ENCODE results near the gene SUGCT.

Gene SUGCT

DNA sequence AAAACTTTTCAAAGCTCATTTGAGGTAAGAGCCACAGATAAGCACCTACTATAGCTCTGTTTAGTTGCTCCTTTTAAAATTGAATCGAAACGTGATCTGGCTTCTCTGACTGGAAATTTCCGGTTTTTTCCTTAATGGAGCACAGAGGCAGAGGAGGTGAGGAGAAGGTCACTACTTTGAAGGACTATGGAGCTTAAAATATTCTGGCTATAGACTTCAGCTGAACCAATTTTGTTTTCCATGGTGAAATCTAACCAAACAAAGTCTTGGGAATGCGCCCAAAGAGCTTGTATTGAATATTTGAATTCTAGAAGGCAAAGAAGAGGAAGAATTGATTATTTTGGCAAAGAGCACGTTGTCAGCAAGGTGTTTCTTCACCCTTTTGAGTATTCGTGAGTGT, 711.1 kb downstream of the SUGCT start:
- DNase-seq: no peak

DNA sequence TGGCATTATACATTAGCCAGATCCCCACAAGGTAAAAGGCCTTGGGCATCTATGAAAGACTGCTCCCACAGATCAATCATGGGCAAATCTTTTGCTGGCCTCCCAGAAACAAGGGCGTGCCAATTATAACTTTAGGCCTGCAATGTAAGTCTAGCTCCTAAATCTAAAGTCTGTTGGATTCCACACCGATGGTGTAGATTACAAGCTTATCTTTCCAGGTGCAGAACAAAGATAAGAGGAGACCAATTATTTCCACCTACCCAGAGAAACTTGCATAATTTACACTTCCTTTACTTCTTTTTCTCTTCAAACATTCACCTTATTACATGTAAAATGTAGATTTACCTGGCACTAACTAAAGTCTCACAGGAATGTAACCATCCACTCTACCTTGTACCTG, 713.1 kb downstream of the SUGCT start:
- DNase-seq: no peak

DNA sequence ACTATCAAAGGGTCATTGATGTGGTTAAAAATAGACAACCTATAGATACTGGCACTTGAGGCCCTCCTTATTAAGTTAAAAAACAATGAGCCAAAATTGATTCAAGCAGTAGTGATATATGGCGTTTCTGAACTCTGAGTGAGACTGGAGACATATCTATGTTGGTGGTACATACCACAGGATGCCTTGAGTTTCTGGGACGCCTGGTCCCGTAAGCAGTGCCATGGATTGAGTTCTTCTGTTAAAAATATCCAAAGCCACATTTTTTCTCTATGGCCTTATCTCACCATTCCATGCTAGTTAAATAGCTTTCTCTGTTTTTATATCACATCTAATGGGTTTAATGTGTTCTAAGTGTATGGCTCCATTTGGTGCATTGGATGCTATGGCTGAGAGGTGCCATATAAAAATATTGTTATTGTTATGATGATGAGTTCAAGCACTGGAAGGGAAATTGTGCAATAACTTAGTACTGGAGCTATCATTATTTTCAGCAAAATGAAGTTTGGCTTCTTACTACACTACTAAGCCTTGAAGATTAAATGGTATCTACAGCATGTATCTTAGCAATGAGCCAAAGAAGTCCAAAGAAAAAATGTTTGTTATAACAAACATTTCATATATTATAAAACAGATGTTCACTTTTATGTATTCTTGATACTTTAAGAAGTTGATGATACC, 713.9 kb downstream of the SUGCT start:
- DNase-seq: no peak

DNA sequence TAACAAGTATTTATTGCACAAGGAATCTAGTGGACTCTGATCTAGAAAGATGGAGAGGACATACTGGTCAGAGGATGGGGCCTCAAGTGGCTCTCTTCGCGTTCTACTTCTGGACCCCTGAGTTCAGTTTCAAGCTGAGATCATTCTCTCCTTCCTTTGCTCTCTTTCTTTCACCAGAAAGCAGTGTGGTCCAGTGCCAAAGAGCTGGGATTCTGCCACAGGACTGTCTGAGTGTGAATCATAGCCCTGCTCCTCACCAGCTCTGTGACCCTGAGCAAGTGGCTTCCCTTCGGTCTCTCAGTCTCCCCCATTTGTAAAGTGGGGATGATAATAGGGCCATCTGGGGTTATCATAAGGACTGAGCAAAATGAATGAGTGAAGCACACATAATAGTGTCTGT, 715.2 kb downstream of the SUGCT start:
- DNase-seq: no peak

DNA sequence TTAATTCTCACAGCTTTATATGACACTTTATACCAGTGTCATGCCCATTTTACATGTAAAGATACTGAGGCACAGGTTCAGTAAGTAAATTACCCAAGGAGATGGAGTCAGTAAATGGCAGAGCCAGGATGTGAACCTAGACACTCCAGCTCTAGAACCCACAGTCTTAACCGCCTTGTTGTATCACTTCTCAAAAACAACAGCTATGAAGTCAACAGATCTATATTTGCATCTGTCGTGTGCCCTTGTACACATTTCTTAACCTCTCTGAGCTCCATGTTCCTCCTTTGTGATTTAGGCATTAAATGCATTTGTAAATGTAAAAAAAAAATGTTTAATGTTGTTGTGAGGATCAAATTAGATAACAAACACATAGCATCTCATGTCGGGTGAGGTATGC, 716.2 kb downstream of the SUGCT start:
- DNase-seq: no peak

DNA sequence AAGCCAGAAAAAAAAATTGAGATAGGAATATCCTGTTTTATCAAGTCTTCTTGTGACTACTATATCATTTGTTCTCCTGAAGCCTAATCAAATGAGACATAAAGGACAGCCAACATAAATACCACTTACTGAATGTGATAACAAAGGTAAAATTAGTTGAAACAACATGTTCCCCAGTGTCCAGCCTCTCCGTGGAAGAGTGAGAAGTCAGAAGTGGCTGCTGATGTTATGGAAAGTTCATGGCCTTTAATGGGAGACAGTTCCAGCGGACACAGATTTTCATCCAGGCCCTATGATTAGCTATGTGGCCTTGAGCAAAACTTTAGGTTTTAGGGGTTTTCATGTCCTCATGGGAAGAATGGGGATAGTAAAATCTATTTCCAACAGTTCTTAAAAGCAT, 724.3 kb downstream of the SUGCT start:
- no peak for DNase-seq

DNA sequence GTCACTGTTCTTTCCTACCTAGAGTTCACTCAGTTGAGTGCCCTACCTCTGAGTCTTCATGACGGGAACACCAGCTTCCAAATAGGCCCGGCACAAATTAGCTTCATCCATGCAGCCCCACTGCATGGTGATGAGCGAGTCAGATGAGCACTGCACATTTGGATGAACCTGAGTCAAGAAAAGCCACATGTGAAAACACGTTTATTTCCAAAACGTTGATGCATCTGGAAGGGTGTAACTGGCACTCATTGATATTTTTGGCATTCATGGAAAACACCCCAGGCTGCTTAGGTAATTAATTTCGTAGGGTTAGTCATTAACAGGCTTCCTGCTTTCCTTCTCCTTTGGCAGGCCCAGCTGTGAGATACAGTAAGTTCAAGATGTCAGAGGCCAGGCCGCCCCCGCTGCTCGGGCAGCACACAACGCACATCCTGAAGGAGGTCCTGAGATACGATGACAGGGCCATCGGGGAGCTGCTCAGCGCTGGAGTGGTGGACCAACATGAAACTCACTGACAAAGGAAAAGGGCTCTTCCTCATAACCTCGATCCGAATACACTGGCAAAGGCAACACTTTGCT, 725.2 kb downstream of the SUGCT start:
- DNase-seq: no peak

DNA sequence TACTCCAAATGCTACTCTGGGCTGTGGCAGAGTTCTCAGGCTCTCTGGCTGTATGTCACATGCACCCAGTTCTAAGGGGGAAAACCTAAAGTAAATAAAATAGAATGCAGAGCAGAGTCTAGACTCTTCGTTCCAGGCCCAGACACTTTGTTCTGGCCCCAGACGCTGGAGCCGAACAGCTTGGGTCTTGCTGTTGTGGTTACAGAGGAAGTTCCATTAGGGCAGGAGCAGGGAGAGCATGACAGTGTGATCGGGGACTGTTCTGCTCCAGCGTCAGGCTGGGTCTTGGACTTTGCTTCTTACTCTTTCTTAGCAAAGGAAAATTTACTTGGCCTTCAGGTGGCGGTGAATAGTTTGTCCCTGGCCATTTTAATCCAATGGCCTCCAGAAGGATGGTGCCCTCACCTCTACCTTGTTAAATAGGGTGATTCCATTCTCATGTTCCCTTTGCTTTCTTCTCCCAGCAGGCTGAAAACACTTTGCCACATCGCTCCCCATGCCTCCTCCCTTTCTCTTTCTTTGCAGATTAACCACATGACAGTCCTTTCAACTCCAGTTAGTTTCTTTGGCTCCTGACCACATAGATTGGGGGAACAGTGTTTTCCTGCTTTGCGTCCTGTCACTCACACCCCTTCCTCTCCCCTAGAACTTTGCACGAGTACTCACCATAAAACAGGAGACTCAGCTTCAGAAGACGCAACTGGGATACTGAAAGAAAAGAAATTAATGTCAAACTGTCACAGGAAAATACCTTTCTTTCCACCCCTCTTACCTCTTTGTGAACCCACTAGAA, 730.8 kb downstream of the SUGCT start:
- DNase-seq: no peak

DNA sequence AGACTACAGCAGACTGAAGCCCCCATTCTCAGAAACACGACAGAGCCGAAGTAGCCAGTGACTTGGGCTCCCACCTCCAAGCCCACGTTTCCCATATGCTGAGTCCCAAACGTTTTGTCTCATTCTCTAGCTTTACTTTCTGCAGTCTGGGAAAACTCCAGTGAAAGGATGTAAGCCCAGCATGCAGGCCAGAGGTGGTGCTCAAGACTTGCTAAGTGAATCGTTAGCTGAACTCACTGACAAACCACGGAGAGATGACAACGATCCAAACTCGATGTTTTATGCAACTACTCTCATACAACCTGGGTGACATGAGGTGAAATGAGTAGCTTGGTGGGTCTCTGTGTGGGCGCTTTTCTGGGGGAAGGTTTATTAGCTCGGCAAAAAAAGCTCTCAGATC, 731.8 kb downstream of the SUGCT start:
- DNase-seq: no peak

DNA sequence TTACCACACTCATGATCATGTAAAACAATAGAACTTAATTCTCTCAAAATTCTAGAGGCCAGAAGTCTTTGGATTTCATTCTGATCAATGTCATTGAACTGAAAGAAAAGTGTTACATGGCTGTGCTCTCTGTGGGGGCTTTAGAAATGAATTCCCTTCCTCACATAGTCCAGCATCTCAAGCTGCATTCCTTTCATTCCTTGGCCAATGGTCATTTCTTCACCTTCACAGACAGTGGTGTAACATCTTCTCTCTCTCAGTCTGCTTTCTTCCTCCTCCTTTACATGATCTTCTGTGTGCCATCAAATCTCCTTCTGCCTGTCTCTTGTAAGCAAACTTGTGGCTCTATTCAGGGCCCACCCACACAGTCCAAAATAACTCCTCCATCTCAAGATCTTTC, 735.3 kb downstream of the SUGCT start:
- no peak for DNase-seq

DNA sequence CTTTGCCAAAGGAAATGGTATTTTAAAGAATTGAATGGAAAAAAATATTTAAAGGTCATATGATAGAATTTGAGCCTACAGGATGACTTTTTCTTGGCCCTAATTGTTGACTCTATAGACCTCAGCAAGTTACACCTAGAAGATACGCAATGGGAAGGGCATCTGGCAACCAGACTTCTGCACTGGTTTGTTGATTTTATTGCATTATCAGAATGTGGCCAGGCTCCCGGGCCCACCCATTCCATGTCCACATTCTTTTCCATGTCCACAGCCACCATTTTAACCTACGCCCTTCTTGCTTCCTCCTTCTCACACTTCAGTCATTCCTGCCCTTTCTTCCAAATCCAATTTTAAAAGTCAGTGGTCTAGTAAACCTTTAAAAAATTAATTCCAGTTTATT, 738.4 kb downstream of the SUGCT start:
- DNase-seq: no peak

DNA sequence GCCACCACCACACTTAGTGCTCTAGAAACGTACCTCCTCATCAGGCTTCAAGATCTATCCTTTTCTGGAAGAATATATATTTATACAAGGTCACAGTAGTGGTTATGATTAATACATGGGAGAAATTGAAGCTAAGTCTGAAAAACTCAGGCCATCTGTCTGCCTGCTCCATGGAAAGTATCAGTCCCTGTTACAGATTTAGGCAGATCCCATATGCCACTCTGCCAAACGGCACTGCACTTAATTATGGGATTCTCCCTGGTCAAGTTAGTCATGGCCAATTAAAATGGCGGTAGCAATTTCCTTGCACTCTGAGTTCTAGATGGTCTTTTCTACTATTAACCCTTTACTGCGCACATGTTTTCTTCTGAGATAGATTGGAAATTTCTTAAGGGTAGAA, 740.0 kb downstream of the SUGCT start:
- no peak for DNase-seq

DNA sequence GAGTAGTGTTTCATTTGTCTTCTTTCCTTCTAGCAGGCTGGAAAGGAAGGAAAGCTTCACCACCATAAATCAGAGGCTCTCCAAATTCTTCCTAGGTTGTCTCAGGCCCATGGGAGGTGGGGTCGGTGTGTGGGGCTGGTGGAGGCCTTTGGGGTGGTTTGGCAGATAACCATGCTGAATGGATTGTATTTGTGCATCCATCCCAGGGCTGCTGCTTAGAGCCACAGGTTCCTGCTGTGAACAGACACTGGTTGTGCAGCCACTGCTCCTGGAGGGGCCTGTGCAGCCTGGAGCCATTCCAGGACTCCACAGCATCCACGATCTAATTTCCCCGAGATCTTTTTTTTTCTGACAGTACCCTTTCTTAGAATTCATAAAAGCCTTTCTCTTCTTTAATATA, 741.8 kb downstream of the SUGCT start:
- no peak for DNase-seq

DNA sequence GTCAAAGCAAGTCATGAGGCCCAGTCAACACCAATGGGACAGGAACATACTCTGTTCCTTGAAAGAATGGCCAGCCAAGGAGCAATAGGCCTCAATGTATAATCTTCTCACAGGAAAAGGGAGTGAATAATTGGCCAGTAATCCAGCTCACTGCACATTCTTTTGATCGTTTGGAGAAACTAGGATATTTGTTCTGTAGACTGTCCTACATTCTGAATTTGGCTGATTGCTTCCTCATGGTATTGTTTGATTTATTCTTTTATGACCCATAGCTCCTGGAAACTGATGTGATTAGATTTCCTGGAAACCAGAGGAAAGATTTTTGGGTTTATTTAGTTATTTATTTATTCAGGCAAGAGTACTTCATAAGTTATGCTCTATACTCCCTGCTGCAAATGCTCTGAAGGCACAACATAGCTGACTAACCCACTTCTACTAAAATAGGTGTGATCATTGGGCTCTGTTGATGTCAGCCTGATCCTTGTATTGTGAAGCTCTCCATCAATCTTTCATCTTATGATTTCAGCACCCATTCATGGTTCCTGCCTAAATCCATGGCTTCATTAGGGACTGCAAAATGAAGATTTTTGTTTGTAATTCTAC, 745.2 kb downstream of the SUGCT start:
- no peak for DNase-seq

DNA sequence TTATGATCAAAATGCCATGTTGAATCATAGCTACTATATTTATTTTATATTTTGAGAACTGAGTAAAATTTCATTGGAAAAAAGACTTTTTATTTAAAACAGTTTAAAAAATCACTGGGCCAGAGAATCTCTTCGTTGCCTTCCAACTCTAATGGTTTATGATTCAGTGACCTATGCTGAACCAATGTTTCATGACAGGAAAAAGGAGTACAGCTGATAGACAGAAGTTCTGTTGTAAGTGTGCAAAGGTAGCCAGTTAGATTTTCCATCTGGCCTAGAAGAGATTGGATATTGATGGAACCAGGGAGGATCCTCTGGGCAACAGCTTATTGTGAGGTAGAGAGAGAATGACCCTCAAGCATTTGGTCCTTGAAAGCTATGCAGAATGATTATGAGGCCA, 745.8 kb downstream of the SUGCT start:
- no peak for DNase-seq

DNA sequence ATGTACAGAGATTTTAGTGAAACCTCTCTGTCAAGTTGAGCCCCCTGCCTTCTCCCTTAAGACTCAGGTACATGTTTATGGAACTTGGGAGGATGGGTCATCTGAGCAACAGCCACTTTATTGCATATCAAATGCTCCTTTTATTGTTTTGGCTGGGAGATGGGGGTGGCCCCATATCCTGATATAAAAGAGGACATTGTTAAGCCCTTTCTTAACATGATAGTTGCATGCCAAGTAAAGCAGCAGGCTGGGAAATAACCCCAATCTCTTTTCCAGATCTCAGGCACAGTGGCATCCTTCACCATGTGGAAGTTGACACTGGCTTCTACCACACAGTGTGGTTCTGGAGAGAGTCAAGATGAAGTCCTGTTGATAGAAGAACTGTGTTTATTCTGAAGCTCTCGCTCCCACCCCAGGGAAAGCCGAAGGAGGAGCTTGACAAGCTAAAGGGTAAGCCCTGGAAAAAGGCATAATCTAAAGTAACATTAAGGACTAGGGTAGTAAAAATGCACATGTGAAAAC, 746.7 kb downstream of the SUGCT start:
- DNase-seq: no peak

DNA sequence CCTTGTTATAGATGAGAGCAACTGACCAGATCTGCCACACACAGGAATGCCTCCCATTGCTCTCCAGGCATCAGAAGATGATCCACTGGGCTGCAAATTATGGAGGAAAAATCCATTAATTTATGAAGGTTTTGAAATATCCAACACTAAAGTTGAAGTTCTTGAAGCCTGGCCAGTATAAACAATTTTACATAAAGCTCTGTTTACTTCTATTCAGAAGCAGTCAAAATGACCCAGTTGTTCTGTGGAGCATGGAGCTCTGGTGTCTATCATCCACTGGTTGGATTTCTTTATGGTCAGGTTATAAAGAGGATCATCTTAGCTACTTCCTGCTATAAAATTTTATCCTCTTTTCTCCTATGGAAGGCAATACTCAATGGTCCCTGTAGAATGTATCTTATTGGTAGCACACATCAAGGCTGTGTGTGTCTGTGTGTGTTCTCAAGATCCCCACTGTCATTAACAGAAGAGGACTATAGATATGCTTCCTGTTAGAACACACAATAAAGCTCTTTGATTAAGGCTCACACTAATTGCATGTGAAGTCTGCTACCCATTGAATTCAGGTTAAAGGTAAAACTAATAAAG, 747.4 kb downstream of the SUGCT start:
- no peak for DNase-seq

DNA sequence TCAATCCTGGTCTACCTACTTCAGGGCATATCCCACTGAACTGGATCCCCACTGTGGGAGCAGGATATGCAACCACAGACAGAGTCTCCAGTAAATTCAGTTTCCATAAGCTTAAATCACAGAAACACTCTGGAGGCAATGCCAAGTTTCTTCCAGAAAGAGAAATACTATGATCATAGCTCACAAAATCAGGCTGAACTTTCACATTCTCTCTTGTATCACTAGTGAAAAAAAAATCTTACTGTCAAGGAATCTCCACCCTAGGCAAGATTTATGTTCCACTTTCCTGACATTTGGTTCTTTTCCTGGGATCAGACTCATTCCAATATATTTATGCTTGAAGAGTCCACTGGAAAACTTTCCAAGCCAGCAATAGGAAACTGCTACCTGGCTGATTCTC, 749.0 kb downstream of the SUGCT start:
- DNase-seq: no peak

DNA sequence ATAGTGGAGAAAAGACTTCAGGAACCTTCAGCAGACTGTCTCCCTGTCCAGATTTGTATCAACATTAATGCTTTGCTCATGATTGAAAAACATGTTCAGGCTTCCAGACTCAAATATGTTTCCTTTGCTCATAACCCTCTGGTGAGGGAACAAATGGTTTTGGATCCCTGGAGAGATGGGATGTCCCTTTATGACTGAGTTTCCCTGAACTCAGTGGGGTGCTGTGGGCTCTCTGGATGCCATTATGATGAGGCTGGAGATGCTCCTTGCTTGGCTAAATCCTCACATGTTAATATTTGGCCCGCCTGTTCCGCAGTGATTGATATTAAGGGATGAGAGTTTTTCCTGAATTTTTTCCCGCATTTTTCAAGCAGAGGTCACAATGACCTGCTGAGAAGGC, 749.4 kb downstream of the SUGCT start:
- DNase-seq: no peak

DNA sequence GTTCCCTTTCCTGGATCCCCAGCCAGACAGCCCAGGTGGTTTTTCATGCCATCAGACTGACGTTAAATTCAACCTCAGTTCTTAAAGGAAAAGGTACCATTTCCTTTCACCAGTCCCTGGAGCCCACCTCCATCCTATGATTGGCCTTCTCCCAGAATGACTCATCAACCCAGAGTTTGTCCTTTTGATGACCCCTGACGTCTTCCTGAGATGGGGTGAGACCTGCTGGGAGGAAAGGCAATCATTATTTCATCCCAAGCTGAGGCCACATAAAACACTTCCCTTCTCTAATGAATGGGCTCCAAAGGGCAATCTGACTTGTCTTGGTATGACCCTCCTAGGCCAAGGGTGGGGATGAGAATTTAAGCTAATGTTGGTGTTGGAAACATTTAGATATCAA, 750.7 kb downstream of the SUGCT start:
- DNase-seq: no peak

DNA sequence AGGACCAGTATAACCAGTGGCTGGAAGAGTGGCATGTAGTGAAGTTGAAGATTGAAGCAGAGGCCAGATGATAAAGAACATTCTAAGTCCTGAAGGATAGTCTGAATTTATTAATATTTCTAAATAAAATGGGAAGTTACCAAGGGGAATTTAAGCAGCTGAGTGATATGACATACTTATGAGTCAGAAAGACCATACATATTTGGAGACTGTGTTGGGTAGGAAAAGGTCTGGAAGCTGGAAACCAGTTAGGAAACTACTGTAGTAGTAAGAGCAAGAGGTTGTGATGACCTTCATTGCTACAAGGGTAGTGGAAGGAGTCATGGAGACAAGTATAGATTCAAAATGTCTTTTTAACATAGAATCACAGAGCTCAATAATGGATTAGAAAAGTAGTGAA, 752.3 kb downstream of the SUGCT start:
- DNase-seq: no peak

DNA sequence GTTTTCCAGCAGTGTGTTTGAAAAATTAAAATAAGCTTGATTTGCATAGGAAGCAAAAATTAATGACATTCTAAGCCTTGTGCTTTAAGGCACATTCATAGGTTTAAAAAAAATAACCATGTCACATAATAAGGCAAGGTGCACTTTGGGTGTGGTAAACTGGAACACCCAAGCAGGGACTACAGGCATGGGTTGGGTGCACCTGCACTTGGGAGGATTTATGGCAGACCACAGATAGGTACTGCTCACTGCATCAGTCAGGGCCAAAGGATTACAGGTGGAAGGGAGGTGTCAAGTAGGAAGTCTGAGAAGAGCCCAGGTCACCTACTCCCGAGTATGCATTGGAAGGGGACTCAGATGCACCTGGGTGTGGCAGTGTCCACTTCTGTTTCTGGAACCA, 753.7 kb downstream of the SUGCT start:
- DNase-seq: no peak

DNA sequence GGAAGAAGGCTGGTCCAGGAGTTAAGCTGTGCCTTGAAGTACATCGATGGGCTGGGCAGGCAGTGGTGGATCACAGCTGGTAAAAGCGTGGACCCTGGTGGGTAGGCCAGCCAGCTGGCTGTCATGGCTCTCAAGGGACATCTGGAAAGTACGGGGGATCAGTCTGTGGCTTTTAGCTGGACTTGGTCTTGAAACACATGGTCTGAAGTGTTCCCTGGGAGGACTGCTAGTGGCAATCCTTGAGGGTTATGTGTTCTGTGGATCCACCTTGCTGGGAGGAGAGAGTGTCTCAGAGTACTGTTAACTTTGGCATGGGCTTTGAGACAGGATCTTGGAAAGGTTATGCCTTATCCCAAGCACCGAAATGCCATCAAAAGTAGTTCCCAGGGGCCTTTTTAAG, 754.3 kb downstream of the SUGCT start:
- DNase-seq: no peak
